GM12873 (cell line): ENCODE results near the gene TNFSF13.

Experiments used
- CTCF ChIP-seq: IDR thresholded peaks from 2 replicates; pipeline ENCODE4 v1.5.1; 2012; ENCODE audit warnings: low read depth, mild to moderate bottlenecking, moderate library complexity, low read length, control low read depth; ENCODE audit not compliant: insufficient read depth; ENCODE audit errors: missing control alignments

The TNFSF13 gene

GRCh38 chr17:7589891-7590691 lies 31.5 kb downstream of the TNFSF13 start, which contains the start of gene SOX15:
Gene SOX15 (minus strand): TSS chr17:7590094. CDS start chr17:7589676, 418 bp downstream.
- TF ChIP-seq CTCF, result no peak

GRCh38 chr17:7590743-7591142 lies 32.2 kb downstream of the TNFSF13 start:
- TF ChIP-seq CTCF, result no peak

- TF ChIP-seq CTCF, result no peak
These were observed 33.0 kb downstream of the TNFSF13 start for GRCh38 chr17:7591596-7591995.

- TF ChIP-seq CTCF, result no peak
These were observed 34.0 kb downstream of the TNFSF13 start for GRCh38 chr17:7592422-7593021.

GRCh38 chr17:7593296-7593695 lies 34.7 kb downstream of the TNFSF13 start:
- TF ChIP-seq CTCF, result no peak

- no peak for TF ChIP-seq CTCF
These were observed 47.7 kb downstream of the TNFSF13 start for GRCh38 chr17:7606280-7606679.

GRCh38 chr17:7610641-7611040 lies 52.1 kb downstream of the TNFSF13 start:
- TF ChIP-seq CTCF, result no peak
